Measurements from ENCODE around the gene ZNF74. TPM values are rescaled to one million over a fixed set of nuclear protein-coding genes. Genes with fewer than 3 reads are reported as not detected.
"Not testable (repeated sequence)": the region's sequence is repeated elsewhere in the genome, so short reads cannot be mapped to it uniquely, and the experiment has no call there.

Gene ZNF74
- total RNA-seq, 1 donor from 2014 or later, result 15.2 TPM

GRCh38 chr22:20384171-20384570, 9.8 kb upstream of the ZNF74 start:
- intact Hi-C loops (cut with micrococcal nuclease), result no loop called here
- no peaks in the 10 kb centered on the region for H3K36me3 Mint-ChIP-seq (ENCODE audit: low read depth)
- no peak for DNase-seq (ENCODE audit: low spot score)

DNA sequence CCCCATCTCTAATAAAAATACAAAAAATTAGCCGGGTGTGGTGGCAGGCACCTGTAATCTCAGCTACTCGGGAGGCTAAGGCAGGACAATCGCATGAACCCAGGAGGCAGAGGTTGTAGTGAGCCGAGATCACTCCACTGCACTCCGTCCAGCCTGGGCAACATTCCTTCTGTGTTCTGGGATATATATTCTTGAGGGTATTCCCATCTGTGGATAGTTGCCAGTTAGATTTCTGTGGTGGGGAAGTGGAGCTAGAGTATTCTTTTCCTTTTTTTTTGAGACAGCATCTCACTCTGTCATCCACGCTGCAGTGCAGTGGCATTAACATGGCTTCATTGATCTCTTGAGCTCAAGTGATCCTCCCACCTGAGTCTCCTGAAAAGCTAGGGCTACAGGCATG, 9.1 kb upstream of the ZNF74 start:
- H3K9me3 Mint-ChIP-seq, result no peaks in the 10 kb centered on the region
- peaks cover 37% of the 10 kb centered on the region for H3K27me3 Mint-ChIP-seq (ENCODE audit: insufficient read depth)
- H3K36me3 Mint-ChIP-seq (ENCODE audit: low read depth), result no peaks in the 10 kb centered on the region
- no peak overlapping the region for H3K27ac Mint-ChIP-seq
- intact Hi-C loops (cut with micrococcal nuclease), result no loop called here
- H3K4me1 Mint-ChIP-seq (ENCODE audit: low read depth), result no peaks in the 10 kb centered on the region
- H3K4me3 Mint-ChIP-seq, result no peak overlapping the region
- no peak for DNase-seq (ENCODE audit: low spot score)

More at GRCh38 chr22:20384171-20384570, 9.8 kb upstream of the ZNF74 start:
- Mint-ChIP-seq H3K27ac (no peak overlapping the region), H3K4me1 (ENCODE audit: low read depth) (no peaks in the 10 kb centered on the region), H3K27me3 (ENCODE audit: insufficient read depth) (peaks cover 37% of the 10 kb centered on the region), H3K4me3 (no peak overlapping the region), H3K9me3 (no peaks in the 10 kb centered on the region)

DNA sequence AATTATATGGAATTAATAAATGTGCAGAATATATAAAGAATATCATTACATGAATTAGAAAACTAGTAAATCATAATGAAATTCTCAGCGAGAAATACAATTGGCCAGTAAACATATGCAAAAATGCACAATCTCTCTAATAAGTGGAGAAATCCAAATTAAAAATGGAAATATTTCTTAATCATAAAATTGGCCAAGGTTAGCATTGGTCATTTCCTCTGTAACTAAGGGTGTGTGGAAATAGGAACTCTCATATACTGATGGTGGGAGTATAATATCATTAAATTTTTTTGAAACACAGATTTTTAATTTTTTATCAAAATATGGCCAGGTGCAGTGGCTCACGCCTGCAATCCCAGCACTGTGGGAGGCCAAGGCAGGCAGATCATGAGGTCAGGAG, 7.6 kb upstream of the ZNF74 start:
- peaks cover 33% of the 10 kb centered on the region for H3K27me3 Mint-ChIP-seq (ENCODE audit: insufficient read depth)
- no peaks in the 10 kb centered on the region for H3K36me3 Mint-ChIP-seq (ENCODE audit: low read depth)
- no peaks in the 10 kb centered on the region for H3K4me1 Mint-ChIP-seq (ENCODE audit: low read depth)
- DNase-seq (ENCODE audit: low spot score), result no peak
- no peak overlapping the region for H3K27ac Mint-ChIP-seq
- no peaks in the 10 kb centered on the region for H3K9me3 Mint-ChIP-seq
- intact Hi-C loops (cut with micrococcal nuclease), result no loop called here
- H3K4me3 Mint-ChIP-seq, result no peak overlapping the region

GRCh38 chr22:20386972-20387371, 7.0 kb upstream of the ZNF74 start:
- no peaks in the 10 kb centered on the region for H3K4me1 Mint-ChIP-seq (ENCODE audit: low read depth)

GRCh38 chr22:20388200-20388599, 5.8 kb upstream of the ZNF74 start:
- no peak overlapping the region for H3K27ac Mint-ChIP-seq
- no peaks in the 10 kb centered on the region for H3K4me1 Mint-ChIP-seq (ENCODE audit: low read depth)
- no peaks in the 10 kb centered on the region for H3K9me3 Mint-ChIP-seq
- no peaks in the 10 kb centered on the region for H3K36me3 Mint-ChIP-seq (ENCODE audit: low read depth)
- no peak overlapping the region for H3K4me3 Mint-ChIP-seq
- intact Hi-C loops (cut with micrococcal nuclease), result no loop called here
- H3K27me3 Mint-ChIP-seq (ENCODE audit: insufficient read depth), result peaks cover 26% of the 10 kb centered on the region
- no peak for DNase-seq (ENCODE audit: low spot score)

More at GRCh38 chr22:20386972-20387371, 7.0 kb upstream of the ZNF74 start:
- Mint-ChIP-seq H3K27me3 (ENCODE audit: insufficient read depth) (peaks cover 33% of the 10 kb centered on the region), H3K4me3 (no peak overlapping the region), H3K27ac (no peak overlapping the region), H3K36me3 (ENCODE audit: low read depth) (no peaks in the 10 kb centered on the region), H3K9me3 (no peaks in the 10 kb centered on the region)
- no peak for DNase-seq (ENCODE audit: low spot score)
- intact Hi-C loops (cut with micrococcal nuclease), result no loop called here

DNA sequence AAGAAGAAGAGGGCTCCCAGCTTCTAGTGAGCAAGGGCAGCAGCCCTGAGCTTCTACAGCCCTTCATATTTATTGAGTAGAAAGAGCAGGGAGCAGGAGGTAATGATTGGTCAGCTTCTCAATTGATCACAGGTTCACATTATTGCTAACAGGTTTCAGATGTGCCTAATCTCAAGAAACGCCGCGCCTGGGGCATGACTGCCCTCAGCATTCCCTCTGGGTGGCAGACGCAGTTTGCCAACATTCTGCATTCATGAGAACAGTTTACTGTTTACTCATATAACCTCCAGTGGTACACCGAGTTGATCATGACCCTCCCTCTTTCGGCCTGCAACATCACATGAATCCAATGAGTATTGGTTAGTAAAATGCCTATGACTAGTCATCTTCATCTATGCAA, 4.7 kb upstream of the ZNF74 start:
- Mint-ChIP-seq H3K36me3 (ENCODE audit: low read depth) (no peaks in the 10 kb centered on the region), H3K4me3 (no peak overlapping the region), H3K9me3 (no peaks in the 10 kb centered on the region), H3K27ac (no peak overlapping the region), H3K27me3 (ENCODE audit: insufficient read depth) (peaks cover 19% of the 10 kb centered on the region), H3K4me1 (ENCODE audit: low read depth) (peaks cover 5% of the 10 kb centered on the region)
- DNase-seq (ENCODE audit: low spot score), result no peak
- intact Hi-C loops (cut with micrococcal nuclease), result no loop called here

GRCh38 chr22:20390394-20390907, 3.5 kb upstream of the ZNF74 start:
- H3K4me3 Mint-ChIP-seq, result no peak overlapping the region
- no peaks in the 10 kb centered on the region for H3K9me3 Mint-ChIP-seq
- intact Hi-C loops (cut with micrococcal nuclease), result no loop called here
- H3K36me3 Mint-ChIP-seq (ENCODE audit: low read depth), result no peaks in the 10 kb centered on the region
- H3K27ac Mint-ChIP-seq, result no peak overlapping the region
- H3K4me1 Mint-ChIP-seq (ENCODE audit: low read depth), result peaks cover 14% of the 10 kb centered on the region
- no peak for DNase-seq (ENCODE audit: low spot score)
- peaks cover 12% of the 10 kb centered on the region for H3K27me3 Mint-ChIP-seq (ENCODE audit: insufficient read depth)

GRCh38 chr22:20391222-20391621, 2.7 kb upstream of the ZNF74 start:
- intact Hi-C loops (cut with micrococcal nuclease), result no loop called here
- H3K27me3 Mint-ChIP-seq (ENCODE audit: insufficient read depth), result peaks cover 12% of the 10 kb centered on the region
- no peaks in the 10 kb centered on the region for H3K36me3 Mint-ChIP-seq (ENCODE audit: low read depth)
- no peak overlapping the region for H3K27ac Mint-ChIP-seq
- peak overlapping the region; percentile 23 for H3K4me3 Mint-ChIP-seq
- peaks cover 16% of the 10 kb centered on the region for H3K4me1 Mint-ChIP-seq (ENCODE audit: low read depth)
- no peak for DNase-seq (ENCODE audit: low spot score)
- no peaks in the 10 kb centered on the region for H3K9me3 Mint-ChIP-seq

DNA sequence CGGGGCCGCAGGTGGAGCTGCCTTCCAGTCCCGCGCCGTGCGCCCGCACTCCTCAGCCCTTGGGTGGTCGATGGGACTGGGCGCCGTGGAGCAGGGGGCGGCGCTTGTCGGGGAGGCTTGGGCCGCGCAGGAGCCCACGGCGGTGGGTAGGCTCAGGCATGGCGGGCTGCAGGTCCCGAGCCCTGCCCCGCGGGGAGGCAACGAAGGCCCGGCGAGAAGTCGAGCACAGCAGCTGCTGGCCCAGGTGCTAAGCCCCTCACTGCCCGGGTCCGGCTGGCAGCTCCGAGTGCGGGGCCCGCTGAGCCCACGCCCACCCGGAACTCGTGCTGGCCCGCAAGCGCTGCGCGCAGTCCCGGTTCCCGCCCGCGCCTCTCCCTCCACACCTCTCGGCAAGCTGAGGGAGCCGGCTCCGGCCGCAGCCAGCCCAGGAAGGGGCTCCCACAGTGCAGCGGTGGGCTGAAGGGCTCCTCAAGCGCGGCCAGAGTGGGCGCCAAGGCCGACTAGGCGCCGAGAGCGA, 1.5 kb upstream of the ZNF74 start:
- H3K4me3 Mint-ChIP-seq; DNase-seq (ENCODE audit: low spot score); H3K36me3 Mint-ChIP-seq (ENCODE audit: low read depth); H3K9me3 Mint-ChIP-seq; H3K27me3 Mint-ChIP-seq (ENCODE audit: insufficient read depth); H3K27ac Mint-ChIP-seq; intact Hi-C loops (cut with micrococcal nuclease): not testable (repeated sequence)
- peaks cover 22% of the 10 kb centered on the region for H3K4me1 Mint-ChIP-seq (ENCODE audit: low read depth)

DNA sequence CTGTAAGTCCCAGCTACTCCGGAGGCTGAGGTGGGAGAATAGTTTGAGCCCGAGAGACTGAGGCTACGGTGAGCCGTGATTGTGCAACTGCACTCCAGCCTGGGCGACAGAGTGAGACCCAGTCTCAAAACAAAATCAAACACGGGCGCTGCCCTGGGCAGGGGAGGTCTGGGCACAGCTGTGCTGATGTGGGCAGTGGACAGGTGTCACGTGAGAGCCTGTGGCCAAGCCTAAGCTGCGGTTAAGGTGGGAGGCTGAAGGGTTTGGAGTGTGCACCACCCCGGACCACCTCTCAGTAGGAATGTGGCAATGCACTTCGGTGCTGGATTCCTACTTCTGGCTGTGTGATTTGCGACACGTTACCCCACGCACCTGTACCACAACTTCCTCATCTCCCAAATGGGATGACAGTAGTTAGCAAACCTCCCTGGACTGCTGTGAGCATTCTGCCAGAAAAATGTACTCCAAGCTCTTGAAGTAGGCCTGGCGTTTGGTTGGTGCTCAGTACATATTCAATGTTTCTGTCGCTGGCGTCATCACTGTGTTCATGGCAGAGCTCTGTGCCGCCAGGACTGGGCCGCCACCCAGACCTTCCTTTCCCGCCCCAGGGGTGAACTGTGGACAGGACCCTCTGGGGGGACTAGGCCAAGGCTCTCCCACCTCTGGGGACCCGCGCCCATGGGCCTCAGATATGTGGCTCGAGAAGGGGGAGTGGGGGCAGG, 807 bp upstream of the ZNF74 start:
- no peak for DNase-seq (ENCODE audit: low spot score)
- H3K4me1 Mint-ChIP-seq (ENCODE audit: low read depth), result peaks cover 22% of the 10 kb centered on the region
- intact Hi-C loops (cut with micrococcal nuclease), result no loop called here

DNA sequence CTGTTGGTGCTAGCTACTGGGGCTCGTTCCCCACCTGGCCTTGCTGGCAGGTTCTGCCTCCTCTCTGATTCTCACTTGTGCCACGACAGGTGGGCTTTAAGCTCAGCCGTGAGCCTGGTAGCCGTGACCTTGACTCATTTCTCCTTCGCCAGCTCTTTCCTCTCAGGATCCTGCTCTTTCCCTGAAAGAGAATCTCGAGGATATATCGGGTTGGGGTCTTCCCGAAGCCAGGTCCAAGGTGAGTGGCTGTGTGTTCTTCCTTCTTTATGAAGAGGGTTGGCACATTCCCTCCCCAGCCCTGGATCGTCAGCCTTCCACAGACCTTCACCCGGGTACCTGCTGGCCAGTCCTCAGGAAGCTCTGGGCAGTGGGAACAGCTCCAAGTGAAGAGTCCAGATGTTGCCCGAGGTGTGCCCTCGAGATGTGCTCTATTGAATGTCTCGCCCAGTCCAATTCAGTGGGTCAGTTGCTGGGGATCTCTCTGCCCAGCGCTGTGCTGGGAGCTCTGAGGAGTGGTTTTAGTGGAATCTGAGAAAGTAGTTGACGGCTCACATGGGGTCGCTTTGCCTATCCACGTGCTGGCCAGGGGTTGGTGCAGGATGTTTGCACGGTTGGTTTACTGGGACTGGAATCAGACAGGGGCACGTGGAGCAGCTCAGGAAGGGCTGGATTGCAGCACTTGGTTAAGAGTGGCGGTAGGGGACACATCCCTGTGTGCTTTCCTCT, 1.4 kb downstream of the ZNF74 start:
- no peak for DNase-seq (ENCODE audit: low spot score)
- peak overlapping the region; percentile 89 for H3K4me3 Mint-ChIP-seq
- peak overlapping the region; percentile 61 for H3K27ac Mint-ChIP-seq
- peaks cover 22% of the 10 kb centered on the region for H3K4me1 Mint-ChIP-seq (ENCODE audit: low read depth)
- H3K36me3 Mint-ChIP-seq (ENCODE audit: low read depth), result no peaks in the 10 kb centered on the region
- H3K9me3 Mint-ChIP-seq, result no peaks in the 10 kb centered on the region
- H3K27me3 Mint-ChIP-seq (ENCODE audit: insufficient read depth), result no peaks in the 10 kb centered on the region
- intact Hi-C loops (cut with micrococcal nuclease), result no loop called here

More for the DNA sequence above, 807 bp upstream of the ZNF74 start:
- Mint-ChIP-seq H3K4me3 (peak overlapping the region; percentile 89), H3K27ac (peak overlapping the region; percentile 91), H3K36me3 (ENCODE audit: low read depth) (no peaks in the 10 kb centered on the region), H3K27me3 (ENCODE audit: insufficient read depth) (peaks cover 3% of the 10 kb centered on the region), H3K9me3 (no peaks in the 10 kb centered on the region)

GRCh38 chr22:20395907-20396287, 1.9 kb downstream of the ZNF74 start:
- Mint-ChIP-seq H3K4me3 (peak overlapping the region; percentile 89), H3K27me3 (ENCODE audit: insufficient read depth) (no peaks in the 10 kb centered on the region), H3K36me3 (ENCODE audit: low read depth) (no peaks in the 10 kb centered on the region), H3K27ac (no peak overlapping the region), H3K4me1 (ENCODE audit: low read depth) (peaks cover 22% of the 10 kb centered on the region), H3K9me3 (no peaks in the 10 kb centered on the region)
- intact Hi-C loops (cut with micrococcal nuclease), result no loop called here
- DNase-seq (ENCODE audit: low spot score), result no peak

GRCh38 chr22:20396639-20397038, 2.7 kb downstream of the ZNF74 start:
- Mint-ChIP-seq H3K4me1 (ENCODE audit: low read depth) (peaks cover 22% of the 10 kb centered on the region), H3K4me3 (peak overlapping the region; percentile 21), H3K27ac (no peak overlapping the region), H3K27me3 (ENCODE audit: insufficient read depth) (no peaks in the 10 kb centered on the region), H3K9me3 (no peaks in the 10 kb centered on the region), H3K36me3 (ENCODE audit: low read depth) (no peaks in the 10 kb centered on the region)
- DNase-seq (ENCODE audit: low spot score), result no peak
- intact Hi-C loops (cut with micrococcal nuclease), result no loop called here
